Measurements from ENCODE around the gene RAD21L1.
"Not testable (repeated sequence)": the region's sequence is repeated elsewhere in the genome, so short reads cannot be mapped to it uniquely, and the experiment has no call there.

Gene RAD21L1

GRCh38 chr20:1241456-1241855 is 15.6 kb downstream of the RAD21L1 start:
- TF ChIP-seq CTCF (IDR thresholded peaks at IDR 0.05), result no peak
- no peak overlapping the region for H3K4me3 ChIP-seq
- H3K36me3 ChIP-seq, result no peaks in the 10 kb centered on the region
- no peaks in the 10 kb centered on the region for H3K9me3 ChIP-seq
- H3K27me3 ChIP-seq, result peaks cover 0 to 17% of the 10 kb centered on the region in 2 donors
- no peak for DNase-seq
- no peaks in the 10 kb centered on the region for H3K4me1 ChIP-seq
- intact Hi-C loops (cut with DNase I; ENCODE audit: low total_unique reads), result no loop called here
- H3K27ac ChIP-seq, result no peak overlapping the region

- no peak for DNase-seq
- Histone ChIP-seq H3K36me3 (no peaks in the 10 kb centered on the region), H3K27me3 (peaks cover 0 to 17% of the 10 kb centered on the region in 2 donors), H3K4me3 (no peak overlapping the region), H3K4me1 (no peaks in the 10 kb centered on the region), H3K27ac (no peak overlapping the region), H3K9me3 (no peaks in the 10 kb centered on the region)
- intact Hi-C loops (cut with DNase I; ENCODE audit: low total_unique reads), result no loop called here
- no peak for TF ChIP-seq CTCF (IDR thresholded peaks at IDR 0.05)
Observed at GRCh38 chr20:1242099-1242498, 16.3 kb downstream of the RAD21L1 start.

GRCh38 chr20:1242530-1242929 is 16.7 kb downstream of the RAD21L1 start:
- Histone ChIP-seq H3K36me3 (no peaks in the 10 kb centered on the region), H3K4me3 (no peak overlapping the region), H3K9me3 (no peaks in the 10 kb centered on the region), H3K27ac (no peak overlapping the region), H3K27me3 (peaks cover 0 to 17% of the 10 kb centered on the region in 2 donors), H3K4me1 (no peaks in the 10 kb centered on the region)
- no peak for DNase-seq
- no peak for TF ChIP-seq CTCF (IDR thresholded peaks at IDR 0.05)
- intact Hi-C loops (cut with DNase I; ENCODE audit: low total_unique reads), result no loop called here

- Histone ChIP-seq H3K4me3 (no peak overlapping the region), H3K9me3 (no peaks in the 10 kb centered on the region), H3K27me3 (peaks cover 0 to 11% of the 10 kb centered on the region in 2 donors), H3K4me1 (no peaks in the 10 kb centered on the region), H3K36me3 (no peaks in the 10 kb centered on the region), H3K27ac (no peak overlapping the region)
- no peak for DNase-seq
- intact Hi-C loops (cut with DNase I; ENCODE audit: low total_unique reads), result no loop called here
- no peak for TF ChIP-seq CTCF (IDR thresholded peaks at IDR 0.05)
Observed at GRCh38 chr20:1245578-1245977, 19.7 kb downstream of the RAD21L1 start.

- no peaks in the 10 kb centered on the region for H3K27me3 ChIP-seq
- no peak overlapping the region for H3K27ac ChIP-seq
- no peak overlapping the region for H3K4me3 ChIP-seq
- intact Hi-C loops (cut with DNase I; ENCODE audit: low total_unique reads), result no loop called here
- no peak for DNase-seq
- H3K36me3 ChIP-seq, result no peaks in the 10 kb centered on the region
- no peak for TF ChIP-seq CTCF (IDR thresholded peaks at IDR 0.05)
- H3K9me3 ChIP-seq, result no peaks in the 10 kb centered on the region
- H3K4me1 ChIP-seq, result no peaks in the 10 kb centered on the region
Observed at GRCh38 chr20:1247689-1248088, 21.8 kb downstream of the RAD21L1 start.

- H3K4me3 ChIP-seq; intact Hi-C loops (cut with DNase I; ENCODE audit: low total_unique reads); H3K27me3 ChIP-seq; H3K4me1 ChIP-seq; H3K36me3 ChIP-seq; H3K9me3 ChIP-seq; DNase-seq; H3K27ac ChIP-seq: not testable (repeated sequence)
Observed at GRCh38 chr20:1250282-1250681, 24.4 kb downstream of the RAD21L1 start.

Data from tibial artery (tissue), 4 donors.